ENCODE data around the gene SERTAD1. TPM values are rescaled to one million over a fixed set of nuclear protein-coding genes. Genes with fewer than 3 reads are reported as not detected.
A peak's percentile ranks its signal among the peaks of the same experiment; 100 is the strongest.

The SERTAD1 gene
- total and polyA plus RNA-seq, 3 experiments from 2014 or later = 13.0 to 17.8 (median 15.9) TPM

- Mint-ChIP-seq H3K27me3 (peaks cover 0 to 5% of the 10 kb centered on the region in 2 donors), H3K27ac (peak overlapping the region in 7 of 8 donors; percentile 37 to 77 (median 59)), H3K9me3 (no peaks in the 10 kb centered on the region), H3K36me3 (peaks cover 0 to 36% (median 6%) of the 10 kb centered on the region in 3 donors), H3K4me3 (peak overlapping the region in 6 of 7 donors; percentile 6 to 77 (median 33)), H3K4me1 (peaks cover 15 to 23% (median 17%) of the 10 kb centered on the region in 3 donors)
- Histone ChIP-seq H3K4me3 (ENCODE audit: low read length) (no peak overlapping the region), H3K27me3 (ENCODE audit: insufficient read depth, low read length, poor library complexity, severe bottlenecking) (no peaks in the 10 kb centered on the region), H3K9me3 (ENCODE audit: low read length) (no peaks in the 10 kb centered on the region), H3K27ac (ENCODE audit: low read depth, low read length) (peak overlapping the region; percentile 98), H3K4me1 (ENCODE audit: insufficient read depth, low read length) (peaks cover 14% of the 10 kb centered on the region), H3K36me3 (ENCODE audit: insufficient read depth, low read length) (peaks cover 19% of the 10 kb centered on the region)
- no peak for DNase-seq
- ChIA-PET CTCF (interaction anchor here (1.8 kb wide), 1 partner anchor 25 kb away, joined by 6 read pairs; no protein-coding TSS in a partner anchor), POLR2A (no interaction called here)
Measured at GRCh38 chr19:40445780-40446262, 20.0 kb upstream of the SERTAD1 start.

GRCh38 chr19:40444825-40445312, 19.1 kb upstream of the SERTAD1 start:
- DNase-seq = no peak
- Histone ChIP-seq H3K9me3 (ENCODE audit: low read length) (no peaks in the 10 kb centered on the region), H3K27ac (ENCODE audit: low read depth, low read length) (peak overlapping the region; percentile 98), H3K36me3 (ENCODE audit: insufficient read depth, low read length) (peaks cover 24% of the 10 kb centered on the region), H3K4me3 (ENCODE audit: low read length) (peak overlapping the region; percentile 100), H3K27me3 (ENCODE audit: insufficient read depth, low read length, poor library complexity, severe bottlenecking) (no peaks in the 10 kb centered on the region), H3K4me1 (ENCODE audit: insufficient read depth, low read length) (peaks cover 14% of the 10 kb centered on the region)
- Mint-ChIP-seq H3K27me3 (peaks cover 0 to 5% of the 10 kb centered on the region in 2 donors), H3K4me1 (peaks cover 15 to 24% (median 17%) of the 10 kb centered on the region in 3 donors), H3K27ac (peak overlapping the region; percentile 81 to 100 (median 94)), H3K9me3 (no peaks in the 10 kb centered on the region), H3K4me3 (peak overlapping the region; percentile 93 to 100 (median 98)), H3K36me3 (peaks cover 0 to 44% (median 6%) of the 10 kb centered on the region in 3 donors)
- ChIA-PET CTCF (interaction anchor here (1.0 to 4.4 kb wide), 2 partner anchors 19 to 24 kb away, joined by 3 to 24 read pairs; no protein-coding TSS in a partner anchor), POLR2A (interaction anchor here (1.7 kb wide), 1 partner anchor 24 kb away, joined by 8 read pairs; no protein-coding TSS in a partner anchor)

- Mint-ChIP-seq H3K36me3 (peaks cover 0 to 42% (median 3%) of the 10 kb centered on the region in 3 donors), H3K9me3 (no peaks in the 10 kb centered on the region), H3K4me3 (peak within 1 kb of the TSS; percentile 93 to 100 (median 98)), H3K4me1 (peaks cover 17 to 24% (median 17%) of the 10 kb centered on the region in 3 donors), H3K27me3 (peaks cover 0 to 5% of the 10 kb centered on the region in 2 donors), H3K27ac (peak within 1 kb of the TSS; percentile 88 to 100 (median 98))
- Histone ChIP-seq H3K4me1 (ENCODE audit: insufficient read depth, low read length) (peaks cover 14% of the 10 kb centered on the region), H3K27me3 (ENCODE audit: insufficient read depth, low read length, poor library complexity, severe bottlenecking) (no peaks in the 10 kb centered on the region), H3K36me3 (ENCODE audit: insufficient read depth, low read length) (peaks cover 24% of the 10 kb centered on the region), H3K27ac (ENCODE audit: low read depth, low read length) (peak within 1 kb of the TSS; percentile 98), H3K9me3 (ENCODE audit: low read length) (no peaks in the 10 kb centered on the region), H3K4me3 (ENCODE audit: low read length) (peak within 1 kb of the TSS; percentile 100)
- peak; percentile 95 to 98 (median 97) for DNase-seq
- ChIA-PET CTCF (interaction anchor here (1.0 to 4.4 kb wide), 6 partner anchors 18 to 161 kb away, joined by 3 to 24 read pairs (median 8); partner anchors contain the start of genes BLVRB and SERTAD1), POLR2A (interaction anchor here (0.6 to 3.3 kb wide), 8 partner anchors 18 to 919 kb away, joined by 3 to 27 read pairs (median 5); partner anchors contain the start of genes B9D2, BLVRB, SERTAD1 and SPTBN4)
Measured at GRCh38 chr19:40444000-40444824, 18.4 kb upstream of the SERTAD1 start, which contains the start of gene SERTAD3. SERTAD3 (minus strand) TSS chr19:40444335; CDS start chr19:40442080, 2,255 bp downstream.

GRCh38 chr19:40443131-40443999, 17.6 kb upstream of the SERTAD1 start:
- ChIA-PET POLR2A (interaction anchor here (0.6 to 3.3 kb wide), 11 partner anchors 10 to 920 kb away, joined by 3 to 27 read pairs (median 4); partner anchors contain the start of genes B9D2, BLVRB, C19orf47 and PLD3), CTCF (interaction anchor here (0.6 to 4.4 kb wide), 6 partner anchors 17 to 162 kb away, joined by 3 to 24 read pairs (median 8); partner anchors contain the start of genes BLVRB and SERTAD1)
- Mint-ChIP-seq H3K27me3 (peaks cover 0 to 5% of the 10 kb centered on the region in 2 donors), H3K4me1 (peaks cover 17 to 24% (median 17%) of the 10 kb centered on the region in 3 donors), H3K27ac (peak overlapping the region; percentile 88 to 100 (median 99)), H3K36me3 (peaks cover 0 to 42% (median 3%) of the 10 kb centered on the region in 3 donors), H3K4me3 (peak overlapping the region; percentile 93 to 100 (median 98)), H3K9me3 (no peaks in the 10 kb centered on the region)
- Histone ChIP-seq H3K36me3 (ENCODE audit: insufficient read depth, low read length) (peaks cover 24% of the 10 kb centered on the region), H3K4me1 (ENCODE audit: insufficient read depth, low read length) (peaks cover 14% of the 10 kb centered on the region), H3K27me3 (ENCODE audit: insufficient read depth, low read length, poor library complexity, severe bottlenecking) (no peaks in the 10 kb centered on the region), H3K4me3 (ENCODE audit: low read length) (peak overlapping the region; percentile 100), H3K9me3 (ENCODE audit: low read length) (no peaks in the 10 kb centered on the region), H3K27ac (ENCODE audit: low read depth, low read length) (peak overlapping the region; percentile 98)
- DNase-seq = peak; percentile 99 to 100 (median 99)

GRCh38 chr19:40442328-40443130, 16.7 kb upstream of the SERTAD1 start:
- peaks cover 0 to 5% of the 10 kb centered on the region in 2 donors for H3K27me3 Mint-ChIP-seq
- ChIA-PET CTCF (interaction anchor here (0.6 to 4.4 kb wide), 6 partner anchors 16 to 163 kb away, joined by 3 to 24 read pairs (median 8); partner anchors contain the start of genes BLVRB and SERTAD1), POLR2A (interaction anchor here (0.6 to 3.3 kb wide), 9 partner anchors 9 to 161 kb away, joined by 3 to 27 read pairs (median 4); partner anchors contain the start of genes BLVRB, C19orf47, PLD3 and SERTAD1)
- Histone ChIP-seq H3K4me1 (ENCODE audit: insufficient read depth, low read length) (peaks cover 14% of the 10 kb centered on the region), H3K27ac (ENCODE audit: low read depth, low read length) (peak overlapping the region; percentile 70), H3K27me3 (ENCODE audit: insufficient read depth, low read length, poor library complexity, severe bottlenecking) (no peaks in the 10 kb centered on the region), H3K9me3 (ENCODE audit: low read length) (no peaks in the 10 kb centered on the region), H3K36me3 (ENCODE audit: insufficient read depth, low read length) (peaks cover 24% of the 10 kb centered on the region), H3K4me3 (ENCODE audit: low read length) (peak overlapping the region; percentile 84)
- DNase-seq = peak in 1 of 5 donors; percentile 10
- peak overlapping the region; percentile 93 to 100 (median 98) for H3K4me3 Mint-ChIP-seq
- no peaks in the 10 kb centered on the region for H3K9me3 Mint-ChIP-seq
- peaks cover 17 to 24% (median 17%) of the 10 kb centered on the region in 3 donors for H3K4me1 Mint-ChIP-seq
- H3K27ac Mint-ChIP-seq = peak overlapping the region; percentile 88 to 100 (median 99)
- H3K36me3 Mint-ChIP-seq = peaks cover 0 to 37% (median 3%) of the 10 kb centered on the region in 3 donors

GRCh38 chr19:40441719-40442253, 16.0 kb upstream of the SERTAD1 start:
- Mint-ChIP-seq H3K9me3 (no peaks in the 10 kb centered on the region), H3K27ac (peak overlapping the region; percentile 50 to 100 (median 98)), H3K4me1 (peaks cover 17 to 24% (median 17%) of the 10 kb centered on the region in 3 donors), H3K36me3 (peaks cover 0 to 37% (median 3%) of the 10 kb centered on the region in 3 donors), H3K27me3 (peaks cover 0 to 5% of the 10 kb centered on the region in 2 donors), H3K4me3 (peak overlapping the region in 5 of 7 donors; percentile 93 to 100 (median 98))
- no peak overlapping the region for H3K4me3 ChIP-seq (ENCODE audit: low read length)
- peak overlapping the region; percentile 70 for H3K27ac ChIP-seq (ENCODE audit: low read depth, low read length)
- CTCF ChIA-PET = interaction anchor here (3.1 to 4.4 kb wide), 3 partner anchors 15 to 23 kb away, joined by 13 to 24 read pairs (median 19); partner anchors contain the start of genes BLVRB and SERTAD1
- POLR2A ChIA-PET = interaction anchor here (1.0 to 3.3 kb wide), 2 partner anchors 24 to 27 kb away, joined by 3 to 27 read pairs; partner anchors contain the start of genes BLVRB and SPTBN4
- no peak for DNase-seq
- no peaks in the 10 kb centered on the region for H3K27me3 ChIP-seq (ENCODE audit: insufficient read depth, low read length, poor library complexity, severe bottlenecking)
- peaks cover 24% of the 10 kb centered on the region for H3K36me3 ChIP-seq (ENCODE audit: insufficient read depth, low read length)
- H3K9me3 ChIP-seq (ENCODE audit: low read length) = no peaks in the 10 kb centered on the region
- peaks cover 14% of the 10 kb centered on the region for H3K4me1 ChIP-seq (ENCODE audit: insufficient read depth, low read length)
